LNCAP (cell line): ENCODE results near the gene SMOC2.

Source experiments
- CTCF ChIP-seq: fragments of 450-650 bp; IDR thresholded peaks from 2 replicates; pipeline ENCODE4 v1.5.1; 2017; ENCODE audit warnings: mild to moderate bottlenecking

SMOC2 gene

GRCh38 chr6:168649209-168649608, 208.2 kb downstream of the SMOC2 start:
- no peak for TF ChIP-seq CTCF

GRCh38 chr6:168650671-168651111, 209.7 kb downstream of the SMOC2 start:
- no peak for TF ChIP-seq CTCF

- TF ChIP-seq CTCF: no peak
These were observed 214.6 kb downstream of the SMOC2 start for GRCh38 chr6:168655462-168656152.

- no peak; the same call in 1 of the 2 replicates for TF ChIP-seq CTCF
These were observed 217.1 kb downstream of the SMOC2 start for GRCh38 chr6:168658059-168658458.

- TF ChIP-seq CTCF: no peak
These were observed 219.5 kb downstream of the SMOC2 start for GRCh38 chr6:168660400-168660945.

- TF ChIP-seq CTCF: no peak
These were observed 221.4 kb downstream of the SMOC2 start for GRCh38 chr6:168662301-168662936.

- TF ChIP-seq CTCF: no peak
These were observed 222.1 kb downstream of the SMOC2 start for GRCh38 chr6:168663041-168663440.
